Measurements from ENCODE around the gene NR2C2.

Gene NR2C2

DNA sequence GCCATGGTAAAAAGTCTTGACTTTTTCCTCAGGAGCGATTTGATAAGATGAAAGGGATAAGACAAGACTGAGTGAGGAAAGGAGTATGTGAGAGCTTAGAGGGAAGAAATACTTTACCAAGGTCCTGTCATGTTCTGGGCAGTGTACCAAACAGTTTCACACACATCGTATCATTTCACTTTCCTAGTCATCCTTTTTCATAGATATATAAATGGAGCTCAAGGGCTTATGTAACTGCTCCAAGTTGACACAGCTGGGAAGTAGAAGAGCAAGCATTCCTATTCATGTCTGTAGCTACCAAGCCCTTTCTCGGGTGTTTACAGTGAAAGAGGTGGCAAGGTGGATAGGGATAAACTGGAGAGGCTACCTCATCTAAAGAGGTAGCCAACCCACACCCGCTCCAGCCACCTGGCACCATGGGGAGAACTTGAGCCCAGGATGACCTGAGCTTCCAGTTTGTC lies 60.3 kb downstream of the NR2C2 start:
- no peak for DNase-seq (ENCODE audit: low read depth, low spot score)
- H3K4me3 ChIP-seq (ENCODE audit: low read length): no peak overlapping the region

DNA sequence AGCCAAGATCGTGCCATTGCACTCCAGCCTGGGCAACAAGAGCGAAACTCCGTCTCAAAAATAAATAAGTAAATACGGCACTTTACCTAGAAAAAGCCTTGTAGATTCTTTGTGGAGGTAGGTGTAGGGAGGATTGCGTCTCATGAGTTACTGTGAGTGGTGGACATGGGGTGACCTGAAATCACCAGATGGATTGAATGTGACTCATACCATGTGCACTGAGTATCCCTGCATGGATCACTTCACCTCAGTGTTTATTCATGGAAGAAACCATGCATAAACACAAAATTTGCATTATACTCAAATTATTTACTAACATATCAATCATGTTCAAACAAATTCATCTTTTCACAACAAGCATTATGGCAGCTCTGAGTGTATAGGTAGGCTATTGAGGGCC lies 61.8 kb downstream of the NR2C2 start:
- no peak for DNase-seq (ENCODE audit: low read depth, low spot score)

DNA sequence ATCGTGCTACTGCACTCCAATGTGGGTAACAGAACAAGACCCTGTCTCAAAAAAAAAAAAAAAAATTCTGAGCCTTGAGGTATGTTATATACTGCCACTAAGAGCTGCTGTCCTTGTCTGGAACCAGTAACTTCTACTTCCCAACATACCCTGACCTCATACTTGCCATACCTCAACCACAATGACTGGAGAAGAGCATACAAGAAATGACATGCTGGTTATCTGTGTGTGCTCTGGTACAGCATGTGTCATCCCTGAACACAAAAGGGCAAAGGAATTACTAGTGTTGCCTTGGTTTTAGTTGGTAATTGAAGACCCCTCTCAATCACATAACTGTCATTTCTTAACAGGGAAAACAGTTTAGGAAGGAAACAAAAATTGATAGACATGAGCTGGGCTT lies 63.3 kb downstream of the NR2C2 start:
- no peak overlapping the region for H3K4me3 ChIP-seq (ENCODE audit: low read length)
- DNase-seq (ENCODE audit: low read depth, low spot score): no peak

More for the DNA sequence above, 61.8 kb downstream of the NR2C2 start:
- H3K4me3 ChIP-seq (ENCODE audit: low read length): no peak overlapping the region

DNA sequence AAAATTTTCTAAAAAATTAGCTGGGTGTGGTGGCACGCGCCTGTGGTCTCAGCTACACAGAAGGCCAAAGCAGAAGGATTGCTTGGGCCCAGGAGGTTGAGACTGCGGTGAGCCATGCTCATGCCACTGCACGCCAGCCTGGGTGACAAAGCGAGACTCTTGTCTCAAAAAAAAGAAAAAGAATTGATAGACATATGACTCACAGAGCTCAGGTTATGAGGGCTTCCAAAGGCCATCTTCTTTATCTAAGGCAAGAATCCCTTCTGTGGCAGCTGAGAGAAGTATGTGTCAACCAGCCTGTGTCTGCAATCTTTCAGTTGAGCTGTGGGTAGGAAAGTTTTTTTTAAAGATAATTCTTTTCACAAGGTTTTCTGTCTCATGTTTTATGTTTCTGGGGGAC lies 63.8 kb downstream of the NR2C2 start:
- DNase-seq (ENCODE audit: low read depth, low spot score): no peak
- no peak overlapping the region for H3K4me3 ChIP-seq (ENCODE audit: low read length)

DNA sequence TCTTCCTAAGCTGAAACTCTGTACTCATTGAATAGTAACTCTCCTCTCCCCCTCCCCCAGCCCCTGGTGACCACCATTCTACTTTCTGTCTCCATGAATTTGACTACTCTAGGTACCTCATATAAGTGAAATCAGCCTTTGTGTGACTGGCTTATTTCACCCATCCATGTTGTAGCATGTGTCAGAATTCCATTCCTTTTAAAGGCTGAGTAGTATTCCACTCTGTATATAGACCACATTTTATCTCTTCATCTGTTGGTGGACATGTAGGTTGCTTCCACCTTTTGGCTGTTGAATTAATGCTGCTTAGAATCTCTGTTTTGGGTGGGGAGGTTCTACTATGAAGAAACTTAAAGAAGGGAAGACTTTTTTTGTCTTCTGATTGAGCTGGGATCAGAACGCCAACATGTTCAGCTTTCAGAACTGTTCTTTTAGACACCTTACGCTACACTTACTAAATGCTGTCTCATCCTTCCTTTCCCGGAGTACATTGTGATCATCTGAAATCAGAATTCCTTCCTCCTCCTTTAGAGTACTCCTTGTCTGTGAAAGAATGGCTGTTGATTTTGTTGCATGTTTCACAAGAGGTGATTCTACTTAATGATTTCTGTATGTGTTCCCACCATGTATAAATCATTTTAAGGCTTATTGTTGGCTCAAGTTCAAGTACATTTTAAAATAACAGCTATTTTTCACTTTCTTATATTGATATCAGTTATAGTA lies 67.4 kb downstream of the NR2C2 start:
- no peak for DNase-seq (ENCODE audit: low read depth, low spot score)
- no peak overlapping the region for H3K4me3 ChIP-seq (ENCODE audit: low read length)

DNA sequence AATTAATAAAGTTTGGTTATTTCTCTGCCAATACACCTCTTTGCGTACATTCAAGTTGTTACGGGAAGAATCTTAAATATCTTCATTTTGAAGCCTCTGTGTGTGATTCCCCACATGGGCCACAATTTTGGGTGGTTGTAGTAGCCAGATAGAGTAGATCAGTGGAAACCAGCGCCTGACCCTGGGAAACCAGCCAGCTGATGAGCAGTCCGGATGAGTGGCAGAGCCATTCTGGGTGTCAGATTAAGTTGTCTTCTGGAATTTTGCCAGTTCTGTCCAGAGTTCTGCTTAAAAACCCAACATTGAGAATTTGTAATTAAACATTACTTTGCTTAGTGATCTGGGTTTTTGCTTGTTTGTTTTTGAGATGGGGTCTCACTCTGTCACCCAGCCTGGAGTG lies 68.1 kb downstream of the NR2C2 start:
- DNase-seq (ENCODE audit: low read depth, low spot score): no peak
- H3K4me3 ChIP-seq (ENCODE audit: low read length): no peak overlapping the region

DNA sequence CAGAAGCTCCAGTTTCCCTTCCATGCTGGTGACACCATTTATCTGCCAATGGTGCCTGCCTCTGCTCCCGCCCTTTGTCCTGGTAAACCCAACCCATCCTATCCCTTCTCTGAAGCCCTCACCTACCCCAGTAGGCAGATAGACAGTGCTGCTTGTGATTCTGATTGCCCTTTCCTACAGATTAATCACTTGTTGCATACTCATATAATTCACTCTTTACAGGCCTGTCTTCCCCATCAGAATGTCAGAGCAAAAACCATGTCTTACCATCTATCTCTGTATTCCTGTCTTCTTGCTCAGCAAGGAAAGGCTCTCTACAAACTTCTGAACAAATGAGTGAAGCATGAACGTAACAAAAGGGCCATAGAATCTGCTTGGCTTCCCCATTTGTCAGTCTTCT lies 69.8 kb downstream of the NR2C2 start:
- DNase-seq (ENCODE audit: low read depth, low spot score): no peak
- no peak overlapping the region for H3K4me3 ChIP-seq (ENCODE audit: low read length)

DNA sequence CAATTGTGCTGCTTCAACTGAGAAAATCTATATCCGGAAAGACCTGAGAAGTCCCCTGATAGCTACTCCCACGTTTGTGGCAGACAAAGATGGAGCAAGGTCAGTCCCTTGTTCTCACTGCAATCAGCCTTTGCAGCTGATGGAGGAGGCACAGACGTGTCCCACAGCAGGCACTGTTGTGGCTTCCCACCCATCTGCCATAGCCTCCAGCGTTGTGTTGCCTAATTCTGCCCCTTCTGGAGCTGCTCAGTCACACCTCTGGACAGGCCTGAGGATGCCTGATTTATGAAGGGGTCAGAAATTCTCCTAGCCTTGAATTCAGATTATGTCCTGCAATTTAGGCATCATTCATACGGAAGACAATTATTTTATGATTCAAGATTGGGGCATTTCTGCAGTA lies 75.9 kb downstream of the NR2C2 start:
- H3K4me3 ChIP-seq (ENCODE audit: low read length): no peak overlapping the region
- DNase-seq (ENCODE audit: low read depth, low spot score): no peak

DNA sequence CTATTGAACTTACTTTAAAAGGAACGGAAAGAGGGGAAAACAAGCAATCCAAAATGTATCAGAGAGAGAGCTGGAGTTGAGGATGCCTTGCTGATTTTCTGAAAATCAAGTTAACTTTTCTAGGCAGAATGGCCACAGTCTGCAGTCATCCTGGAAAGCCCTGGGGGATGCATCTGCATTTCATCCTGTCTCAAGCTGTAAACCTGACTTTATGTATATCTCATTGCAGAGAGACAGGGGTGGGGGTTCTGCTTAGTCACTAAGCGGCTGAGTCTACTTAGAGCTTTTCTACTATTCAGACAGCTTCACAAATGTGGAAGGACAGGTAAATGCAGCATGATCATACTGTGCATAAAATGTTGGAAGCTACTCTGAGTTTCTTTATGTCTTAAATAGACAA lies 76.3 kb downstream of the NR2C2 start:
- no peak for DNase-seq (ENCODE audit: low read depth, low spot score)
- no peak overlapping the region for H3K4me3 ChIP-seq (ENCODE audit: low read length)

DNA sequence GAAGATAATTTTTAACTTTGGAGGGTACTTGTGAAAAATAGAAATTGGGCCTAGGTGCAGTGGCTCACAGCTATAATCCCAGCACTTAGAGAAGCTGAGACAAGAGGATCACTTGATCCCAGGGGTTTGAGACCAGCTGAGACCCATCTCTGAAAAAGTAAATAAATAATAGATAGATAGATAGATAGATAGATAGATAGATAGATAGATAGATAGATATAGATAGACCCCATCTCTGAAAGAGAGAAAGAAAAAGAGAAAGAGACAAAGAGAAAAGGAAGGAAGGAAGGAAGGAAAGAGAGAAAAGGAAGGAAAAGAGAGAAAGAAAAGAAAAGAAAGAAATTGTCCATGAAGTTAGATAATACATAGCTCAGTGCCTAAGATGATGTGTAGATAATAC lies 82.2 kb downstream of the NR2C2 start:
- no peak overlapping the region for H3K4me3 ChIP-seq (ENCODE audit: low read length)
- DNase-seq (ENCODE audit: low read depth, low spot score): no peak

DNA sequence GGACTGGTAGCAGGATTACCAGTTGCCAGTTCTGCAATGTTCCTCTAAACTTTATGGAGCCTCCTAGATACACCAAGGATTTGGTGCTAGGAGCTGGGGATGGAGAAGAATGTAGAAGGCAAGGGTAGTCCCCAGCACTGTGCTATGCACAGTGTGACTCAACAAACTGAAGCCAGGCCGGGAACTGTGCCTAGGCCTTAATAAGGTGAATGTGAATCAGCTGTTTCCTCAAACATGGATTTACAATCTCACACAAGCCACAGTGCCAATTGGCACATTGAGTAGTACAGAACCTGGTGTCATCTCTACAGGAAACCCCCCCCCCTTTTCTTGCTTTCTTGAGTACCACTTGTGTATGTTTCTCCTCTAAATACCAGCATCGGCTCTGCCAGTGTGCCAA lies 85.3 kb downstream of the NR2C2 start:
- H3K4me3 ChIP-seq (ENCODE audit: low read length): no peak overlapping the region

DNA sequence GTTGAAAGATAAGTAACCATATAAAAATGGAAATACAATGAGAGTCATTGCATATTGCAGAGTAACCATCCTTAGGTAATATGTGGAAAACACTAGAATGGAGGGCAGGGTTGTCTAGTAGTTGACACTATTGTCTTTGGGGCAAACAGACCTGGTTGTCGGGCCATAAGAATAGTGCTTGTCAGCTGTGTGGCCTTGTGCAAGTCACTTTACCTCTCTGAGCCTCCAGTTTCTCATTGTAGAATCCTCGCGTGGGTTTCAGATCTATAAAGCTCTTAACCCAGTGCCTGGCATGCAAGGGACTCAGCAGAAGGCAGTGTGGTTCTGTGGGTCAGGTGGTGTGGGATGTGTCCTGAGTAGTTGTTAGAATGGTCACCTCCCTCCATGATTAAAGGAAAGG lies 85.7 kb downstream of the NR2C2 start:
- DNase-seq (ENCODE audit: low read depth, low spot score): no peak
- H3K4me3 ChIP-seq (ENCODE audit: low read length): no peak overlapping the region

More for the DNA sequence above, 85.3 kb downstream of the NR2C2 start:
- no peak for DNase-seq (ENCODE audit: low read depth, low spot score)

DNA sequence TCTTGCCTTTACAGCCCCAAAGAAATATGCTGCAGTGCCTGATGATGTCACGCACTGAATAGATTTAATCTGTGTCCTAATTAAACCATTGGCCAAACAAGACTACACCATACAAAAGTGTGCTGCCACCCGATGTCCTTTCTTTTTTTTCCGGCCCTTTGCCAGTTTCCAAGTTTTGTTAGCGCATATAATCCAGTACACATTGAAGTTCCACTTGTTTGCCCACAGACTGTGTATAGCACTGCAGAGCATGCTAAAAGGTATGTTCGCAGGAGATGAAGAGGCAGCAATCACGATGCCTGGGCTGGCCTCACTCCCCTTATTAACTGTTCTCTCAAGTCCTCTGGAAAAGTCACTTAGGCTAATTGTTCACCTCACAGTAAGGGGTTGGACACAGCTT lies 90.9 kb downstream of the NR2C2 start:
- DNase-seq (ENCODE audit: low read depth, low spot score): no peak
- no peak overlapping the region for H3K4me3 ChIP-seq (ENCODE audit: low read length)

DNA sequence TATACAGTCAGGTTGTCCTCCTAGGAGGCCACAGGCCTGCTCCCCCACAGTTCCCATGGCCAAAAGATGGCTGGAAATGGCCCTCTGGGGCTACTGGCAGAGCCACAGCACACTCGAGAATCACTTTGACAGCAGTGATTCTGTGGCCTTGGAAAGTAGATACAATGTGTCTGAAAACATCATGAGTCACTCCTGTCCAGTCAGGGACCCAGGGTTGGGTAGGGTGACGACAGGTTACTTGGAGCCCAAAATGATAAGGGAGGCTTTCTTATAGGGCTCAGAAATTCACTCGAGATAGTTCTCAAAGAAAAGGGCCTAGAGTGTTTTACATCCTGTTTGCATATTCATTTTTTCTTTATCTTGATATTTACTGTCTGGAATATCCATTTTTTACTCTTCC lies 93.5 kb downstream of the NR2C2 start:
- DNase-seq (ENCODE audit: low read depth, low spot score): no peak
- H3K4me3 ChIP-seq (ENCODE audit: low read length): no peak overlapping the region

DNA sequence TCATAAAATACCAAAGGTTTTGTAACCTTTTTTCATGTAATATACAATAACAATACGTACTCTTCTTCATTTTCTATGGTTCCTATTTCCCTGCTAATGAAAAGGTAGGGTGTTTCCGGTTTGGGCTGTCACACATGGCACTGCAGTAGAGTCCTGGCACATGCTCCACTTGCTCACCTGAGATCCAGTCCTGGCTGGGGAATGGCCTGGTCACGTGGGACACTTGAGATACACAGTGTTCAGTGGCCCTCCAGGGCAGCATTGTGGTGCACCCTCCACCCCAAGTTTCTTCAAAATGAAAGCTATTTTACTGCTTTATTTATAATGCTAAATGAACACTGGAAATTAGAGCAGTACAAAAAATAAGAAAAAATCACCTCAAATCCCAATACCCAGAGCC lies 94.6 kb downstream of the NR2C2 start:
- DNase-seq (ENCODE audit: low read depth, low spot score): no peak
- H3K4me3 ChIP-seq (ENCODE audit: low read length): no peak overlapping the region

DNA sequence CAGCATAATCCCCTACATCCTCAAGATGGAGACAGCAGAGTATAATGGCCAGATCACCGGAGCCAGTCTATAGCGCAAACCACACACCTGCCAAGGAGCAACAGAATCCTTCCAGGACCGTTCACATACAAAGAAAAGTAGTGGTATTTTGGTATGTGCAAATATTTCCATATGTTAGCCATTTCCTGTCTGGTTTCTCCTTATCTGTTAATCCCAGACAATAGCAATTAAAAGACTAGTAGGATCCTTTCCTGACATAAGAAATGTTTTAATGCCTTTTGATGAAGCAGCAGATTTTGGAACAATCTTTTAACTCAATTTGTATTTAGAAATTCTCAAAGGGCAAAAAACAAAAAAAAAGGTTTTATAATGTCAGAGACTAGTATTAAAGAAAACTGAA lies 95.6 kb downstream of the NR2C2 start:
- no peak for DNase-seq (ENCODE audit: low read depth, low spot score)

DNA sequence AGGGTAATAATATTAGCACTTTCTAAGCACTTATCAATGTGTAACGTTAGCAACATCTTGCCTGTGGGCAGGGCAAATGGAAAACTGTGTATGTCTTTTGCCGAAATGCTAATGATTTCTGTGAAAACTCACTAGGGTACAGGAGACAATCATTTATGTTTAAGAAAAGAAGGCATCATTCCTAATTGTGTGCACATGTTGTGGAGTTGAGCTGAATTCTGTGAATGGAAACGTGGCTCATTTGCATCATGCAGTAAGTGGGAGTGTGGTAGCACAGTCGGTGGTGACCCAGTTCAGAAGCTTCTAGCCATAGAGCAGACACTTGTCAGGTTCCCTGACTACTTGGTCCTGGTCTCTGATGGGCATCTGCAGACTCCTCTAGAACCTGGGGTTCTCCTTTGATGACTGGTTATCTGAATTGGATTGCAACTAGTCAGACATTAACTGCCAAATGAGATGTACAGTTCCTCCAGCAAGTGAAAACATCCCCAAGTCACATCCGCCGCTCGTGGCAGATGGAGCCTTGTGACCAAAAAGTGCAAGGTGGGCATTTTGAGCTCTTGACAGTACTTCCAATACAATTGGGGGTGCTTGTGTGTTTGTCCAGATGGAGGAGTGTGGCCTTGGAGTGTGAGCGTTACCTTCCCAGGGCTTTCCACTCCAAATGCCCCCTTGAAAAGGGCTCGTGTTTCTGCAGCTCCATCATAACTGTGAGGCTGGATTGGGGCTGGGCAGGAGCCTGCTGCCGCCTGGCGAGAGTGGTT lies 96.2 kb downstream of the NR2C2 start:
- no peak for DNase-seq (ENCODE audit: low read depth, low spot score)
- no peak overlapping the region for H3K4me3 ChIP-seq (ENCODE audit: low read length)

More for the DNA sequence above, 95.6 kb downstream of the NR2C2 start:
- no peak overlapping the region for H3K4me3 ChIP-seq (ENCODE audit: low read length)

DNA sequence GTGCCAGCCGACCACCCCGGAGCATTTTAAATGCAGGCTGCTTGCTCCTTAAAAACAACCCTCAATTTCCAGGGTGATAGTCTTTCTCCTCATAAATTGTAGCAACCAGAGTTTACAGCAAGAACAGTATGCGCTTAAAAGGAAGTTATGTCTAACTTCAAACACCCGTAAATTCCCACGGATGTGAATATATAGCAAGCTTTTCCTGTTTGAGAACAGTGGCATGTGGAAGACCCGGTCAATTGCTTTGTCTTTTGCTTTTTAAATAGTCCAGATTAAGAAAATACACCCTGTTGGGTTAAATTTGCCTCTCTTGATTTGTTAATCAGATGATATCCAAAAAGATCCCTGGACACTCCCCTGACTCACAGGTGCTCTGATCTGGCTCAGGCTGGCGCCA lies 96.9 kb downstream of the NR2C2 start:
- no peak for DNase-seq (ENCODE audit: low read depth, low spot score)
- H3K4me3 ChIP-seq (ENCODE audit: low read length): no peak overlapping the region

DNA sequence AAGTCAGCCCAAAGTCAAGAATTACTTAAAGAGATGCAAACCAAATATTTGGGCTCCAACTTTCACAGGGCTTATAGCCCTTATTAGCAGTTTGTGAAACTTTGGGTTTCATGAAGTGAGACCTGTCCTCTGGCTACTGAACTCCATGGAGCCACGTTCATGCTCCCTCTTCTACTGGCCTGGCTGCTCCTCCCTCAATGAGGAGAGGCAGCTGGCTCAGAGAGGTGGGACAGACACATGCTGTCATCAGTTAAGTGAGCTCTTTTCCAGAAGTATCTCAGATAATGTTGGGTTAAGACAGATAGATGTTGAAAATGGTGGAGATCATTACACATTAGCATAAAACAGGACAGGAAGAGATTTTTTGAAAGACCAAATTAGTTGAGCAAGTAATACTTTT lies 98.3 kb downstream of the NR2C2 start:
- no peak for DNase-seq (ENCODE audit: low read depth, low spot score)
- no peak overlapping the region for H3K4me3 ChIP-seq (ENCODE audit: low read length)

DNA sequence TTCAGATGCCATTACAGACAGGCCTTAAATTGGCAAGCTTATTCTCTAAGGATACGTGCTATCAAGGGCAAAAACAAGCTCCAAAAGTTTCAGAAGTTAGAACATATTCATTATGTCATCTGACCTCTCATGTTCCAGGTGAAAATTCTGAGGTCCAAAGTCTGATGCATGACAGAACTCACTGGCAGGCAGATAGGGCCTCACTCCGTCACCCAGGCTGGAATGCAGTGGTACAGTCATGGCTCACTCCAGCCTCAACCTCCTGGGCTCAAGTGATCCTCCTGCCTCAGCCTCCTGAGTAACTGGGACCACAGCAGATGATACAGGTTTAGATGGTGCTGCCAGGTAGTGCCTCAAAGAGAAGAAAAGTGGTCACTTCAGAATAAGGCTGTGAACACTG lies 102.2 kb downstream of the NR2C2 start:
- no peak for DNase-seq (ENCODE audit: low read depth, low spot score)
- H3K4me3 ChIP-seq (ENCODE audit: low read length): no peak overlapping the region
